Upper lobe of left lung (tissue), 4 donors: ENCODE measurements around the gene LARP4B.

ENCODE experiments used
- EP300 ChIP-seq, 4 donors: sonication (generic); formaldehyde crosslinking; IDR thresholded peaks; one replicate each; pipeline ENCODE4 v1.5.1; 2017; ENCODE audit warnings: antibody characterized with exemption in 4 of 4, control low read depth in 2 of 4
- TF ChIP-seq, protein P1 (sequence below), 6 experiments: fragments of 450-650 bp in 4 of 6; fragments of 200-600 bp in 2 of 6; sonication (generic) in 2 of 6; IDR thresholded peaks; one replicate each; pipeline ENCODE4 v1.5.1; 2016 to 2019; ENCODE audit warnings: antibody characterized with exemption in 6 of 6

DNA sequence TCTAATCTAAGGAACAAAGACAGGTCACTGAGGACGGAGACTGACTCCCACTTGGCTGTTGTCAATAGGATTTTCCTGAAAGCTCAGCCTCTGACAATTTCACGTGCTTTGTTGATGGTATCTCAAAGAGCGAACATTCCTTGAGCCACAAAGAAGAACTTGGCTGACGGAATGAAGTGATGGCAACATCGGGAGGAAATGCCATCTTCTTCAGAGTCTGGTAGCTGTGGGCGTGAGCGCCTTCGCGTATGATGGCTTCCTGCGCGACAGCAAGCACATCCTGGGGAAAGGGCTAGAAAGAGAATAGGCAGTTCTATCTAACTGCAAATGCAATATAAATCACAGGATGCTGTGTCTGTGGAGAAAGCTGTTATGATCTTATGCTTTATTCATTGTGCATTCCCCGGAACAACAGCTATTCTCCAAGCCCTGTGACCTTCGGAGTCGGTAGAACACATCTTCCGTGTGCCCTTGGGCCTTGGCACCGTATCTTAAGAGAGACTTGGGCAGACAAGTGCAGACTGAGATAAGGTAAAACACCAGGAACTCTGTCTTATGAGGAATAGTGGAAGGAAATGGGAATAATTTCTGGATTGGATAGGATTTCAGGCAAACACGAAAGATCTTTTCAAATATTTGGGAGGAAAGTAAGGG is 37.2 kb upstream of the LARP4B start:
- TF ChIP-seq, protein P1, sequence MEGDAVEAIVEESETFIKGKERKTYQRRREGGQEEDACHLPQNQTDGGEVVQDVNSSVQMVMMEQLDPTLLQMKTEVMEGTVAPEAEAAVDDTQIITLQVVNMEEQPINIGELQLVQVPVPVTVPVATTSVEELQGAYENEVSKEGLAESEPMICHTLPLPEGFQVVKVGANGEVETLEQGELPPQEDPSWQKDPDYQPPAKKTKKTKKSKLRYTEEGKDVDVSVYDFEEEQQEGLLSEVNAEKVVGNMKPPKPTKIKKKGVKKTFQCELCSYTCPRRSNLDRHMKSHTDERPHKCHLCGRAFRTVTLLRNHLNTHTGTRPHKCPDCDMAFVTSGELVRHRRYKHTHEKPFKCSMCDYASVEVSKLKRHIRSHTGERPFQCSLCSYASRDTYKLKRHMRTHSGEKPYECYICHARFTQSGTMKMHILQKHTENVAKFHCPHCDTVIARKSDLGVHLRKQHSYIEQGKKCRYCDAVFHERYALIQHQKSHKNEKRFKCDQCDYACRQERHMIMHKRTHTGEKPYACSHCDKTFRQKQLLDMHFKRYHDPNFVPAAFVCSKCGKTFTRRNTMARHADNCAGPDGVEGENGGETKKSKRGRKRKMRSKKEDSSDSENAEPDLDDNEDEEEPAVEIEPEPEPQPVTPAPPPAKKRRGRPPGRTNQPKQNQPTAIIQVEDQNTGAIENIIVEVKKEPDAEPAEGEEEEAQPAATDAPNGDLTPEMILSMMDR (IDR thresholded peaks at IDR 0.05): no peak
- TF ChIP-seq EP300 (IDR thresholded peaks at IDR 0.05): no peak
